Posterior vena cava (tissue), 2 donors: ENCODE data around the gene UBE2E2. TPM values are rescaled to one million over a fixed set of nuclear protein-coding genes. Genes with fewer than 3 reads are reported as not detected.

ENCODE experiments used
- DNase-seq: peaks from one replicate; pipeline ENCODE4 v3.0.0-alpha.2; 2020; ENCODE audit warnings: low spot score
- intact Hi-C, 2 donors: fragments of 100-400 bp; cut with DNase I; formaldehyde crosslinking; loops; one replicate each; pipeline versions ENCODE4 v1.14.1 to v1.14.2; 2022 to 2023
- total RNA-seq, 2 donors: library from RNA; stranded (reverse); fragmentation: NEBNext Ultra II Directional; extraction: Animal tissue kit (Norgen Biotek cat#: 25700); gene quantifications; one replicate each; pipeline ENCODE4 v1.2.1, GENCODE V29; 2021
- donor health status: DM: yes; HTN: yes; CAD: no.
- donor health status: DM: yes; HTN: yes; CAD: no.

Gene UBE2E2
- total RNA-seq, 2 donors from 2014 or later: 61.1 to 65.5 TPM

GRCh38 chr3:23356923-23357322 is 153.8 kb downstream of the UBE2E2 start:
- no peak for DNase-seq

GRCh38 chr3:23359116-23359515 is 156.0 kb downstream of the UBE2E2 start:
- DNase-seq: no peak
- intact Hi-C loops: no loop called here

More at GRCh38 chr3:23356923-23357322, 153.8 kb downstream of the UBE2E2 start:
- intact Hi-C loops: no loop called here

GRCh38 chr3:23365066-23365465 is 161.9 kb downstream of the UBE2E2 start:
- DNase-seq: no peak

GRCh38 chr3:23368731-23369130 is 165.6 kb downstream of the UBE2E2 start:
- DNase-seq: no peak
- intact Hi-C loops: no loop called here

More at GRCh38 chr3:23365066-23365465, 161.9 kb downstream of the UBE2E2 start:
- intact Hi-C loops: no loop called here

GRCh38 chr3:23372285-23372684 is 169.2 kb downstream of the UBE2E2 start:
- intact Hi-C loops: no loop called here

GRCh38 chr3:23376516-23377248 is 173.6 kb downstream of the UBE2E2 start:
- intact Hi-C loops: no loop called here
- no peak for DNase-seq

More at GRCh38 chr3:23372285-23372684, 169.2 kb downstream of the UBE2E2 start:
- DNase-seq: no peak

- intact Hi-C loops: no loop called here
- no peak for DNase-seq
These were observed 175.0 kb downstream of the UBE2E2 start for GRCh38 chr3:23377928-23378672.

- intact Hi-C loops: no loop called here
- no peak for DNase-seq
These were observed 180.7 kb downstream of the UBE2E2 start for GRCh38 chr3:23383875-23384274.

- DNase-seq: no peak
- intact Hi-C loops: no loop called here
These were observed 182.2 kb downstream of the UBE2E2 start for GRCh38 chr3:23385327-23385726.

GRCh38 chr3:23387286-23387918 is 184.3 kb downstream of the UBE2E2 start:
- intact Hi-C loops: no loop called here
- no peak for DNase-seq

- intact Hi-C loops: no loop called here
- DNase-seq: no peak
These were observed 186.0 kb downstream of the UBE2E2 start for GRCh38 chr3:23389089-23389488.

GRCh38 chr3:23389686-23390085 is 186.6 kb downstream of the UBE2E2 start:
- intact Hi-C loops: no loop called here
- DNase-seq: no peak

GRCh38 chr3:23390446-23390845 is 187.3 kb downstream of the UBE2E2 start:
- DNase-seq: no peak
- intact Hi-C loops: no loop called here

- DNase-seq: no peak
- intact Hi-C loops: no loop called here
These were observed 187.9 kb downstream of the UBE2E2 start for GRCh38 chr3:23390989-23391553.

- DNase-seq: no peak
These were observed 192.0 kb downstream of the UBE2E2 start for GRCh38 chr3:23395115-23395514.

GRCh38 chr3:23396746-23397145 is 193.6 kb downstream of the UBE2E2 start:
- intact Hi-C loops: no loop called here
- no peak for DNase-seq

More at GRCh38 chr3:23395115-23395514, 192.0 kb downstream of the UBE2E2 start:
- intact Hi-C loops: no loop called here

GRCh38 chr3:23399221-23399620 is 196.1 kb downstream of the UBE2E2 start:
- intact Hi-C loops: no loop called here
- no peak for DNase-seq

GRCh38 chr3:23402728-23403492 is 199.8 kb downstream of the UBE2E2 start:
- intact Hi-C loops: no loop called here
- no peak for DNase-seq

GRCh38 chr3:23404246-23404645 is 201.1 kb downstream of the UBE2E2 start:
- no peak for DNase-seq
- intact Hi-C loops: no loop called here
